Endothelial cell (in vitro differentiated cells): Measurements from ENCODE around the gene PLS1. TPM values are rescaled to one million over a fixed set of nuclear protein-coding genes. Genes with fewer than 3 reads are reported as not detected.

Source experiments
- DNase-seq: peaks from one replicate; pipeline ENCODE4 v3.0.0; 2021; ENCODE audit warnings: low spot score
- H3K27ac Mint-ChIP-seq: one replicate; pipeline ENCODE4 v1.8.0; 2021; ENCODE audit warnings: mixed read lengths, inconsistent platforms; ENCODE audit not compliant: unreplicated experiment
- H3K27me3 Mint-ChIP-seq: one replicate; pipeline ENCODE4 v1.8.0; 2021; ENCODE audit warnings: mild to moderate bottlenecking, moderate library complexity, mixed read lengths, inconsistent platforms; ENCODE audit not compliant: unreplicated experiment
- H3K36me3 Mint-ChIP-seq: one replicate; pipeline ENCODE4 v1.8.0; 2021; ENCODE audit warnings: mild to moderate bottlenecking, low read depth, mixed read lengths, inconsistent platforms; ENCODE audit not compliant: unreplicated experiment
- H3K4me1 Mint-ChIP-seq: one replicate; pipeline ENCODE4 v1.8.0; 2021; ENCODE audit warnings: mild to moderate bottlenecking, mixed read lengths, inconsistent platforms; ENCODE audit not compliant: unreplicated experiment
- H3K4me3 Mint-ChIP-seq: one replicate; pipeline ENCODE4 v1.8.0; 2021; ENCODE audit warnings: mild to moderate bottlenecking, mixed read lengths, inconsistent platforms; ENCODE audit not compliant: unreplicated experiment
- H3K9me3 Mint-ChIP-seq: one replicate; pipeline ENCODE4 v1.8.0; 2021; ENCODE audit warnings: mixed read lengths, inconsistent platforms; ENCODE audit not compliant: unreplicated experiment
- total RNA-seq: library from RNA; stranded (reverse); fragmentation: NEBNext Ultra II Directional; extraction: Animal tissue kit (Norgen Biotek cat#: 25700); gene quantifications from one replicate; pipeline ENCODE4 v1.2.1, GENCODE V29; 2021; ENCODE audit not compliant: unreplicated experiment
- TF ChIP-seq, protein P1 (sequence below): fragments of 200-600 bp; sonication (generic); IDR thresholded peaks from one replicate; pipeline ENCODE4 v1.5.0; 2021; ENCODE audit warnings: antibody characterized with exemption; ENCODE audit not compliant: unreplicated experiment

The PLS1 gene
- total RNA-seq, 1 donor from 2014 or later, result 2.0 TPM

- Mint-ChIP-seq H3K36me3 (no peaks in the 10 kb centered on the region), H3K27ac (no peak overlapping the region), H3K27me3 (no peaks in the 10 kb centered on the region), H3K4me1 (no peaks in the 10 kb centered on the region), H3K9me3 (no peaks in the 10 kb centered on the region), H3K4me3 (no peak overlapping the region)
- DNase-seq, result no peak
- TF ChIP-seq, protein P1, sequence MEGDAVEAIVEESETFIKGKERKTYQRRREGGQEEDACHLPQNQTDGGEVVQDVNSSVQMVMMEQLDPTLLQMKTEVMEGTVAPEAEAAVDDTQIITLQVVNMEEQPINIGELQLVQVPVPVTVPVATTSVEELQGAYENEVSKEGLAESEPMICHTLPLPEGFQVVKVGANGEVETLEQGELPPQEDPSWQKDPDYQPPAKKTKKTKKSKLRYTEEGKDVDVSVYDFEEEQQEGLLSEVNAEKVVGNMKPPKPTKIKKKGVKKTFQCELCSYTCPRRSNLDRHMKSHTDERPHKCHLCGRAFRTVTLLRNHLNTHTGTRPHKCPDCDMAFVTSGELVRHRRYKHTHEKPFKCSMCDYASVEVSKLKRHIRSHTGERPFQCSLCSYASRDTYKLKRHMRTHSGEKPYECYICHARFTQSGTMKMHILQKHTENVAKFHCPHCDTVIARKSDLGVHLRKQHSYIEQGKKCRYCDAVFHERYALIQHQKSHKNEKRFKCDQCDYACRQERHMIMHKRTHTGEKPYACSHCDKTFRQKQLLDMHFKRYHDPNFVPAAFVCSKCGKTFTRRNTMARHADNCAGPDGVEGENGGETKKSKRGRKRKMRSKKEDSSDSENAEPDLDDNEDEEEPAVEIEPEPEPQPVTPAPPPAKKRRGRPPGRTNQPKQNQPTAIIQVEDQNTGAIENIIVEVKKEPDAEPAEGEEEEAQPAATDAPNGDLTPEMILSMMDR, result no peak
Measured at GRCh38 chr3:142624341-142625152, 28.4 kb downstream of the PLS1 start.

DNA sequence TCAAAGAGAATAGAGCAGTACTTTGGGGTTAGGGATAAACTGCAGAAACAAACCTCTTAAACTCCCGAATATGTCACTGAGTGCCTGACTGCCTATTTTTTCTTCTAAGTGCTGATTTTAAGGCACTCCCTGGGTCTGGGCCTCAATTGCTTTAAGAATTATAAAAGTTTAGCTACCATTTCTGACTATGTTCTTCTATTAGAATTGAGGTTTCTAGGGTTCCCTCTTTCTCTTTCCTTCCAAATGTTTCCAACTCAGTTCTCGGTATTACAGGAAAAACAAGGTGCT lies 28.9 kb downstream of the PLS1 start:
- no peaks in the 10 kb centered on the region for H3K9me3 Mint-ChIP-seq
- no peaks in the 10 kb centered on the region for H3K4me1 Mint-ChIP-seq
- H3K36me3 Mint-ChIP-seq, result no peaks in the 10 kb centered on the region
- DNase-seq, result no peak
- no peaks in the 10 kb centered on the region for H3K27me3 Mint-ChIP-seq
- H3K27ac Mint-ChIP-seq, result no peak overlapping the region
- TF ChIP-seq, protein P1, result no peak
- H3K4me3 Mint-ChIP-seq, result no peak overlapping the region

DNA sequence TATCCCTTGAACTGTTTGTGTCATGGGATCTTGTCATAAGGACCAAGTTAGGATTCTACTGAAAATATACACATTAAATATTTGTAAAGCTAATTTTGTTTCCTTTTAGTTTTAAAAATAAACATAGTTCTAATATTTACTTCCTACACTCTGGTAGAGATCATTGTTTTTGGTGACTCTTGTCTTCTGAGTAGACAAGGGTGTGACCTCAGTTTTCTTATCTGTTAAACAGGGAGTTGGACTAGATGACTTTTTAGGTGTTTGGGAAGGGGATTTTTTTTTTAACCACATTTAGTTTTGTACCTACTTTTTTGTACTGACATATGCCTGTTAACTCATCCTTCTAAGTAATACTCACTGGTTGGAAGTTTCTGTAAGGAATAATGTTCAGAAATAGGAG lies 30.8 kb downstream of the PLS1 start:
- Mint-ChIP-seq H3K27ac (no peak overlapping the region), H3K4me1 (no peaks in the 10 kb centered on the region), H3K27me3 (no peaks in the 10 kb centered on the region), H3K36me3 (no peaks in the 10 kb centered on the region), H3K4me3 (no peak overlapping the region), H3K9me3 (no peaks in the 10 kb centered on the region)
- TF ChIP-seq, protein P1, result no peak
- no peak for DNase-seq

- Mint-ChIP-seq H3K27ac (no peak overlapping the region), H3K4me3 (no peak overlapping the region), H3K4me1 (no peaks in the 10 kb centered on the region), H3K9me3 (no peaks in the 10 kb centered on the region), H3K36me3 (no peaks in the 10 kb centered on the region), H3K27me3 (no peaks in the 10 kb centered on the region)
- DNase-seq, result no peak
- TF ChIP-seq, protein P1, result no peak
Measured at GRCh38 chr3:142628801-142629200, 32.6 kb downstream of the PLS1 start.

- H3K27ac Mint-ChIP-seq, result no peak overlapping the region
- TF ChIP-seq, protein P1, result no peak
- peaks cover 3% of the 10 kb centered on the region for H3K27me3 Mint-ChIP-seq
- no peaks in the 10 kb centered on the region for H3K4me1 Mint-ChIP-seq
- no peaks in the 10 kb centered on the region for H3K36me3 Mint-ChIP-seq
- DNase-seq, result no peak
- H3K4me3 Mint-ChIP-seq, result no peak overlapping the region
- H3K9me3 Mint-ChIP-seq, result no peaks in the 10 kb centered on the region
Measured at GRCh38 chr3:142633073-142633472, 36.9 kb downstream of the PLS1 start.
